ENCODE data around the gene TMEM132D. TPM values are rescaled to one million over a fixed set of nuclear protein-coding genes. Genes with fewer than 3 reads are reported as not detected.

TMEM132D gene
- total RNA-seq, 1 donor from 2014 or later, result not detected

- Histone ChIP-seq H3K9me3 (ENCODE audit: insufficient read depth, low read depth, low read length) (peaks cover 7% of the 10 kb centered on the region), H3K4me3 (ENCODE audit: insufficient read depth, low read depth, low read length) (no peak overlapping the region), H3K27ac (ENCODE audit: low read depth, low read length) (no peak overlapping the region), H3K9ac (ENCODE audit: low read length) (no peak overlapping the region), H4K20me1 (ENCODE audit: insufficient read depth, low read length) (no peaks in the 10 kb centered on the region), H2AFZ (ENCODE audit: low read depth, low read length) (no peak overlapping the region), H3K27me3 (ENCODE audit: insufficient read depth, low read length) (no peaks in the 10 kb centered on the region), H3K36me3 (ENCODE audit: insufficient read depth, low read length) (no peaks in the 10 kb centered on the region), H3K4me1 (ENCODE audit: insufficient read depth, low read length) (no peaks in the 10 kb centered on the region), H3K4me2 (ENCODE audit: low read length) (no peak overlapping the region), H3K79me2 (ENCODE audit: insufficient read depth, low read length) (no peaks in the 10 kb centered on the region)
- no peak for TF ChIP-seq CTCF (IDR thresholded peaks at IDR 0.05; ENCODE audit: insufficient read depth, low read depth, low read length)
- TF ChIP-seq EZH2 (IDR thresholded peaks at IDR 0.05; ENCODE audit: insufficient read depth, low read length), result no peak
- Mint-ChIP-seq H3K9me3 (ENCODE audit: unreplicated experiment) (peaks cover 16% of the 10 kb centered on the region), H3K27me3 (ENCODE audit: low read depth, unreplicated experiment) (no peaks in the 10 kb centered on the region), H3K36me3 (ENCODE audit: low read depth, unreplicated experiment) (no peaks in the 10 kb centered on the region), H3K27ac (ENCODE audit: unreplicated experiment) (no peak overlapping the region), H3K4me3 (ENCODE audit: unreplicated experiment) (no peak overlapping the region), H3K4me1 (ENCODE audit: low read depth, unreplicated experiment) (no peaks in the 10 kb centered on the region)
- no peak for FAIRE-seq
- no peak for DNase-seq (ENCODE audit: low read depth)
Measured at GRCh38 chr12:129036135-129036534, 867.7 kb downstream of the TMEM132D start.

DNA sequence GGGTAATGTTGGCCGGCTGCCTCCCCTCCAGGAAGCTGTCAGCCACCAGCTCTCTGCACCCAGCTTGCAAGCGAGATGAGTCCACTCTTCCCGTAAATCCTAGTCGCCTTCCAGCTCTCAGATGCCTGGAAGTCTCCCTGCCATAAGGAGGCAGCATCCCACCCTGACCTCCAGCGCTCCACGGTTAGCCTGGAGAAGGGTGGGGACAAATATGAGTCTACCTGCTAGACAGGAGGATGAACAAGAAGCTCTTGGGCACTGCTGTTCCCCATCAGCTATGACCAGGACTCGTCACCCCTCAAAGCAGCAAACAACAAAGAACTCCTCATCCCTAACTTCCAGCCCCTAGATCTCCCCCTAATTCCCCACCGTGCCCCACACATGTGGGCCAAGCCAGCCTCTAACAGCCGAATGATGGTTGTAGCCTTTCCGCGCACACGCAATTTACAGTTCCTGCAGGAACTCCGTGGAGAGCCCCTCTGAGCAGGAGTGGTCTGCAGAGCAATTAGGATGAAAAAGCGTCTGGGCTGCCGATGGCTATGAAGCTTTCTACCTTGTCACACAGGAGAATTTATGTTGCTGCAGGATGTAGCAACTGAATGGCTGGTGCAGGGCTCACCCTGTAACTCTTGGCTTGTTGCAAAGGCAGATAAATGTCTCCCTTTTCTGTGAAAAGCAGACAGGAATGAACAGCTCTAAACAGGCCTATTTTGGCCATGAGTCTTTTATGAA is 869.1 kb downstream of the TMEM132D start:
- H3K36me3 ChIP-seq (ENCODE audit: insufficient read depth, low read length), result no peaks in the 10 kb centered on the region
- FAIRE-seq (no peak), DNase-seq (ENCODE audit: low read depth) (no peak)
- no peaks in the 10 kb centered on the region for H3K4me1 Mint-ChIP-seq (ENCODE audit: low read depth, unreplicated experiment)
- no peak overlapping the region for H3K4me3 ChIP-seq (ENCODE audit: insufficient read depth, low read depth, low read length)
- peaks cover 7% of the 10 kb centered on the region for H3K9me3 ChIP-seq (ENCODE audit: insufficient read depth, low read depth, low read length)
- H3K4me1 ChIP-seq (ENCODE audit: insufficient read depth, low read length), result no peaks in the 10 kb centered on the region
- H3K27me3 Mint-ChIP-seq (ENCODE audit: low read depth, unreplicated experiment), result no peaks in the 10 kb centered on the region
- H2AFZ ChIP-seq (ENCODE audit: low read depth, low read length), result no peak overlapping the region
- TF ChIP-seq CTCF (IDR thresholded peaks at IDR 0.05; ENCODE audit: insufficient read depth, low read depth, low read length) (no peak), EZH2 (IDR thresholded peaks at IDR 0.05; ENCODE audit: insufficient read depth, low read length) (no peak)
- H3K36me3 Mint-ChIP-seq (ENCODE audit: low read depth, unreplicated experiment), result no peaks in the 10 kb centered on the region
- H3K9ac ChIP-seq (ENCODE audit: low read length), result no peak overlapping the region
- no peaks in the 10 kb centered on the region for H3K79me2 ChIP-seq (ENCODE audit: insufficient read depth, low read length)
- no peak overlapping the region for H3K4me2 ChIP-seq (ENCODE audit: low read length)
- H3K4me3 Mint-ChIP-seq (ENCODE audit: unreplicated experiment), result no peak overlapping the region
- H3K27ac Mint-ChIP-seq (ENCODE audit: unreplicated experiment), result no peak overlapping the region
- H3K27me3 ChIP-seq (ENCODE audit: insufficient read depth, low read length), result no peaks in the 10 kb centered on the region
- H3K9me3 Mint-ChIP-seq (ENCODE audit: unreplicated experiment), result peaks cover 18% of the 10 kb centered on the region
- H4K20me1 ChIP-seq (ENCODE audit: insufficient read depth, low read length), result no peaks in the 10 kb centered on the region
- no peak overlapping the region for H3K27ac ChIP-seq (ENCODE audit: low read depth, low read length)

DNA sequence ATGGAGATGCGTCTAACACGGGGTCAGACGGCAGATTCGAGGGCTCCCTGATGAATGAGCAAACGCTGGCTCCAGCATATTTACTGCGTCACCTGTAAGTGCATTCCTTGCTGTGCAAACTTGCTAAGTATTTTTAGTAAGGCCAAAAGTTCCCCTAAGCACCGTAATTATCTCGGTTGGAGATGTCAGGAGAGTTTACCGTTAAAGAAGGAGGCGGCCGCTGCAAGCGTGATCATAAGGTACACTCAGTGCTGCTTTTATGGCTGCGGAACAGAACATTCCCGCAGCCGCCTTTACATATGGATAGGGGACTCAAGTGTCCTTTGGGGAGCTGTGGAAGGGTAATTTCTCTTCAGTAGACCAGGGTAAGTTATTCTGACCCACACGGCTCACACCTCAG is 875.0 kb downstream of the TMEM132D start:
- Histone ChIP-seq H4K20me1 (ENCODE audit: insufficient read depth, low read length) (no peaks in the 10 kb centered on the region), H3K4me1 (ENCODE audit: insufficient read depth, low read length) (no peaks in the 10 kb centered on the region), H3K9ac (ENCODE audit: low read length) (no peak overlapping the region), H3K9me3 (ENCODE audit: insufficient read depth, low read depth, low read length) (peaks cover 3% of the 10 kb centered on the region), H3K27ac (ENCODE audit: low read depth, low read length) (no peak overlapping the region), H2AFZ (ENCODE audit: low read depth, low read length) (no peak overlapping the region), H3K4me3 (ENCODE audit: insufficient read depth, low read depth, low read length) (no peak overlapping the region), H3K36me3 (ENCODE audit: insufficient read depth, low read length) (no peaks in the 10 kb centered on the region), H3K27me3 (ENCODE audit: insufficient read depth, low read length) (no peaks in the 10 kb centered on the region), H3K4me2 (ENCODE audit: low read length) (no peak overlapping the region), H3K79me2 (ENCODE audit: insufficient read depth, low read length) (no peaks in the 10 kb centered on the region)
- no peaks in the 10 kb centered on the region for H3K36me3 Mint-ChIP-seq (ENCODE audit: low read depth, unreplicated experiment)
- no peak overlapping the region for H3K27ac Mint-ChIP-seq (ENCODE audit: unreplicated experiment)
- H3K9me3 Mint-ChIP-seq (ENCODE audit: unreplicated experiment), result peaks cover 19% of the 10 kb centered on the region
- DNase-seq (ENCODE audit: low read depth), result no peak
- H3K4me3 Mint-ChIP-seq (ENCODE audit: unreplicated experiment), result no peak overlapping the region
- no peaks in the 10 kb centered on the region for H3K4me1 Mint-ChIP-seq (ENCODE audit: low read depth, unreplicated experiment)
- no peak for FAIRE-seq
- TF ChIP-seq CTCF (IDR thresholded peaks at IDR 0.05; ENCODE audit: insufficient read depth, low read depth, low read length) (no peak), EZH2 (IDR thresholded peaks at IDR 0.05; ENCODE audit: insufficient read depth, low read length) (no peak)
- no peaks in the 10 kb centered on the region for H3K27me3 Mint-ChIP-seq (ENCODE audit: low read depth, unreplicated experiment)

All from astrocyte (in vitro differentiated cells and primary cell).